Measurements from ENCODE around the gene ELN.

Gene ELN

DNA sequence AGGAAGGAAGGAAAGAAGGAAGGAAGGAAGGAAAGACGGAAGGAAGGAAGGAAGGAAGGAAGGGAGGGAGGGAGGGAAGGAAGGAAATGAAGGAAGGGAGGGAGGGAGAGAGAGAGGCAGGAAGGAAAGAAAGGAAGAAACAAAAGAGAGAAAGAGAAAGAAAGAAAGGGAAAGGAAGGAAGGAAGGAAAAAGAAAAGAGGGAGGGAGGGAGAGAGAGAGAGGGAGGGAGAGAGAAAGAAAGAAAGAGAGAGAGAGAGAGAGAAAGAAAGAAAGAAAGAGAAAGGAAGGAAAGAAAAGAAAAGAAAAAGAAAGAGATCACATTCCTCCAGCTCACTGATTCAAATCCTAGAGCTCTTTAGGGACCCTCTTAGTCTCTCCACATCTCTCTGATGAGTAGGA, 24.7 kb downstream of the ELN start:
- TF ChIP-seq, protein P1, sequence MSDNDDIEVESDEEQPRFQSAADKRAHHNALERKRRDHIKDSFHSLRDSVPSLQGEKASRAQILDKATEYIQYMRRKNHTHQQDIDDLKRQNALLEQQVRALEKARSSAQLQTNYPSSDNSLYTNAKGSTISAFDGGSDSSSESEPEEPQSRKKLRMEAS (IDR thresholded peaks at IDR 0.05; ENCODE audit: low read depth, low read length) = no peak
- TF ChIP-seq POLR2A (IDR thresholded peaks at IDR 0.05; ENCODE audit: extremely low read depth, insufficient read length) (no peak), MYC (IDR thresholded peaks at IDR 0.05; ENCODE audit: low read depth, low read length) (no peak)
- TF ChIP-seq, protein P2, sequence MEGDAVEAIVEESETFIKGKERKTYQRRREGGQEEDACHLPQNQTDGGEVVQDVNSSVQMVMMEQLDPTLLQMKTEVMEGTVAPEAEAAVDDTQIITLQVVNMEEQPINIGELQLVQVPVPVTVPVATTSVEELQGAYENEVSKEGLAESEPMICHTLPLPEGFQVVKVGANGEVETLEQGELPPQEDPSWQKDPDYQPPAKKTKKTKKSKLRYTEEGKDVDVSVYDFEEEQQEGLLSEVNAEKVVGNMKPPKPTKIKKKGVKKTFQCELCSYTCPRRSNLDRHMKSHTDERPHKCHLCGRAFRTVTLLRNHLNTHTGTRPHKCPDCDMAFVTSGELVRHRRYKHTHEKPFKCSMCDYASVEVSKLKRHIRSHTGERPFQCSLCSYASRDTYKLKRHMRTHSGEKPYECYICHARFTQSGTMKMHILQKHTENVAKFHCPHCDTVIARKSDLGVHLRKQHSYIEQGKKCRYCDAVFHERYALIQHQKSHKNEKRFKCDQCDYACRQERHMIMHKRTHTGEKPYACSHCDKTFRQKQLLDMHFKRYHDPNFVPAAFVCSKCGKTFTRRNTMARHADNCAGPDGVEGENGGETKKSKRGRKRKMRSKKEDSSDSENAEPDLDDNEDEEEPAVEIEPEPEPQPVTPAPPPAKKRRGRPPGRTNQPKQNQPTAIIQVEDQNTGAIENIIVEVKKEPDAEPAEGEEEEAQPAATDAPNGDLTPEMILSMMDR (IDR thresholded peaks at IDR 0.05; ENCODE audit: low read depth, low read length) = no peak
- no peak overlapping the region for H3K4me3 ChIP-seq (ENCODE audit: low read depth, low read length)
- no peak for DNase-seq (ENCODE audit: low read depth)

DNA sequence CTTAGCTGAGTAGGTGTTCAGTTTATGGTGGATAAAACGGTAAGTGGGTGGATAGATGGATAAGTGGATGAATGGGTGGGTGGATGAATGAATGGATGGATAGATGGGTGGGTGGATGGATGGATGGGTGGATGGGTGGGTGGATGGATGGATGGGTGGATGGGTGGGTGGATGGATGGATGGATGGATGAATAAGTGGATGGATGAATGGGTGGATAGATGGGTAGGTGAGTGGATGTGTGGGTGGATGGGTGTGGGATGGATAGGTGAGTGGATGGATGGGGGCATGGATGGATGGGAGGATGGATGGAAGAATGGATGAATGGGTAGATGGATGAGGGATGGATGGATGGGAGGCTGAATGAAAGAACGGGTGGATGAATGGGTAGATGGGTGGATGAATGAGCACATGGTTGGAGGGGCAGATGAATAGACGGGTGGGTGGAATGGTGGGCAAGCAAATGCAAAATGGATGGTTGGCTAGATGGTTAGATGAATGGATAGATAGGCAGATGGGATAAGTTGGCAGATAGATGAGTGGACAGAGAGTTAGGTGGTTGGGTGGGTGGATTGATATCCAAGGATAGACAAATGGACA, 25.7 kb downstream of the ELN start:
- no peak for DNase-seq (ENCODE audit: low read depth)

GRCh38 chr7:74056096-74056915, 28.3 kb downstream of the ELN start:
- DNase-seq (ENCODE audit: low read depth) = no peak
- no peak for TF ChIP-seq MYC (IDR thresholded peaks at IDR 0.05; ENCODE audit: low read depth, low read length)
- TF ChIP-seq, protein P1 (IDR thresholded peaks at IDR 0.05; ENCODE audit: low read depth, low read length) = no peak
- no peak for TF ChIP-seq POLR2A (IDR thresholded peaks at IDR 0.05; ENCODE audit: extremely low read depth, insufficient read length)
- TF ChIP-seq, protein P2 (IDR thresholded peaks at IDR 0.05; ENCODE audit: low read depth, low read length) = no peak
- H3K4me3 ChIP-seq (ENCODE audit: low read depth, low read length) = no peak overlapping the region

More for the DNA sequence above, 25.7 kb downstream of the ELN start:
- no peak overlapping the region for H3K4me3 ChIP-seq (ENCODE audit: low read depth, low read length)
- TF ChIP-seq, protein P1 (IDR thresholded peaks at IDR 0.05; ENCODE audit: low read depth, low read length) = no peak
- TF ChIP-seq, protein P2 (IDR thresholded peaks at IDR 0.05; ENCODE audit: low read depth, low read length) = no peak

- no peak for DNase-seq (ENCODE audit: low read depth)
- H3K4me3 ChIP-seq (ENCODE audit: low read depth, low read length) = no peak overlapping the region
- no peak for TF ChIP-seq MYC (IDR thresholded peaks at IDR 0.05; ENCODE audit: low read depth, low read length)
- TF ChIP-seq, protein P2 (IDR thresholded peaks at IDR 0.05; ENCODE audit: low read depth, low read length) = no peak
These were observed 29.4 kb downstream of the ELN start for GRCh38 chr7:74057216-74057925.

GRCh38 chr7:74057987-74058386, 30.0 kb downstream of the ELN start:
- no peak for DNase-seq (ENCODE audit: low read depth)
- no peak overlapping the region for H3K4me3 ChIP-seq (ENCODE audit: low read depth, low read length)
- no peak for TF ChIP-seq POLR2A (IDR thresholded peaks at IDR 0.05; ENCODE audit: extremely low read depth, insufficient read length)
- TF ChIP-seq, protein P2 (IDR thresholded peaks at IDR 0.05; ENCODE audit: low read depth, low read length) = no peak
- TF ChIP-seq, protein P1 (IDR thresholded peaks at IDR 0.05; ENCODE audit: low read depth, low read length) = no peak
- TF ChIP-seq MYC (IDR thresholded peaks at IDR 0.05; ENCODE audit: low read depth, low read length) = no peak
